Prostate gland (tissue), 2 donors: ENCODE results near the gene HIVEP3.

Experiments
- CTCF ChIP-seq, 4 experiments: fragments of 200-600 bp in 2 of 4; fragments of 450-650 bp in 2 of 4; sonication (generic) in 2 of 4; IDR thresholded peaks; 1 replicate in 3 of 4; 2 replicates in 1 of 4; pipeline ENCODE4 v1.5.1; 2016 to 2019; ENCODE audit warnings: antibody characterized with exemption in 4 of 4, mild to moderate bottlenecking in 2 of 4, moderate library complexity in 2 of 4
- POLR2A ChIP-seq: fragments of 450-650 bp; IDR thresholded peaks from one replicate; pipeline ENCODE4 v1.6.1; 2016; ENCODE audit warnings: antibody characterized with exemption, mild to moderate bottlenecking
- POLR2AphosphoS5 ChIP-seq: sonication (generic); formaldehyde crosslinking; IDR thresholded peaks from one replicate; pipeline ENCODE4 v1.6.1; 2017; ENCODE audit warnings: antibody characterized with exemption

GRCh38 chr1:41855713-41856112 lies 63.0 kb downstream of the HIVEP3 start:
- TF ChIP-seq CTCF (IDR thresholded peaks at IDR 0.05) (no peak), POLR2A (no peak), POLR2AphosphoS5 (no peak)
